GM18951 (cell line): Measurements from ENCODE around the gene SLC10A7.

Source experiments
- POLR2A ChIP-seq: IDR thresholded peaks from 4 replicates; pipeline ENCODE4 v1.6.1; 2011; ENCODE audit warnings: mild to moderate bottlenecking; ENCODE audit not compliant: insufficient read length, insufficient read depth; ENCODE audit errors: extremely low read depth
- in situ Hi-C: fragments of 300-500 bp; cut with MboI; formaldehyde crosslinking; loops from one replicate; pipeline ENCODE4 v1.12.0; 2022; ENCODE audit warnings: low sequenced_read_pairs, mixed read lengths, inconsistent platforms; ENCODE audit not compliant: unreplicated experiment

SLC10A7 gene

DNA sequence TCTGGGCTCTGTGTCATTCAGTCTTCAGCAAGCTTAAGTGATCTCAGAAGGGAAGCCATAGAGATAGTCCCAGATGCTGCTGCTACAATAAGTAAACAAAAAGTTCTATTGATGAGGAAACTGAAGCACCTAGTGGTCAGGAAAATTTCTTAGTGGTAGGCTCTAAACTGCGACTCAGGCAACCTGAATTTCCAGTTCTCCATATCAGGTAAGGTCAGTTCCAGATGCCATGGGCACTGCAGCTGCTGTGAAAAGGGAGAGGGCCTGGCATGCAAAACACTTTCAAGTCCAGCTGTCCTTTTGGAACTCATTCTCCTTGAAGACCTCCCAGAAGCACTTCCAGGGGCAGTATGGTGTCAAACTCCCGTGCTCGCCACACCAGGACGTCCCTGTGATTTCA lies 261.2 kb downstream of the SLC10A7 start:
- in situ Hi-C loops, result loop anchor here (25.0 kb wide), 1 partner anchor 827 kb away; no protein-coding TSS in a partner anchor
- TF ChIP-seq POLR2A, result no peak

DNA sequence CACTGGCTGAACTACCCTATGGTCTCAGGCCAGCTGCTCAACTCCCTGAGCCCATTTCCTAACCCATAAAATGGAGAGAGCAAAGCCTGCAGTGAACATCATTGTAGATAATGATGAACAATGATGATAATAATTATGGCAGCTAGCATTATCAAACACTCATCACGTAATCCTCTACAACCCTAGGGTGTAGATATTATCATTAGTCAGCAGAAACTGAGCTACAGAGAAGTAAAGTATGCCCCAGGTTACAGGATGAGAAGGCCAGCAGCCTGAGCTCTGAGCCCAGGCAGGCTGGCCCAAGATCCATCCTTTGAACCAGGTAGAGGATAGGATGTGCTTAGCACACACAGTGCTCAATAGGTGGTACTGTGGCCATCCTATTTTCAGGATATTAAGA lies 264.2 kb downstream of the SLC10A7 start:
- no peak for TF ChIP-seq POLR2A
- in situ Hi-C loops, result loop anchor here (25.0 kb wide), 1 partner anchor 830 kb away; no protein-coding TSS in a partner anchor

DNA sequence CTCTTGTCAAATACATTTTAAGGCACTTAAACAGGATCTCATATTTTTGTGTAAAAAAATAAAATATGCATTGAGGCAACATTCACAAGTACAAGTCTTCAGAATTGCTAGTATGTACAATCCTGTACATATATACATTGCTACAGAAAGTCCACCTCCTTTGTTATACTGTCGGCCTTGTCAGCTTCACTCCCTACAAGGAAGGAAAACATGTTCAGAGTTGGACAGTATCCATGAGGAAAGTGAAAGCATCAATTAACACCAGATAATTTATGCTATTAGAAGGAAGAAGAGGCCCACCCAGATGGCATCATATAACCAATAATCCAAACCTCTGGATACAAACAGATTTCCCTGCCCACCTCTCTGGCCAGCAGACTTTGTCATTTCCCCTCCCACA lies 265.4 kb downstream of the SLC10A7 start:
- in situ Hi-C loops, result loop anchor here (25.0 kb wide), 1 partner anchor 831 kb away; no protein-coding TSS in a partner anchor

DNA sequence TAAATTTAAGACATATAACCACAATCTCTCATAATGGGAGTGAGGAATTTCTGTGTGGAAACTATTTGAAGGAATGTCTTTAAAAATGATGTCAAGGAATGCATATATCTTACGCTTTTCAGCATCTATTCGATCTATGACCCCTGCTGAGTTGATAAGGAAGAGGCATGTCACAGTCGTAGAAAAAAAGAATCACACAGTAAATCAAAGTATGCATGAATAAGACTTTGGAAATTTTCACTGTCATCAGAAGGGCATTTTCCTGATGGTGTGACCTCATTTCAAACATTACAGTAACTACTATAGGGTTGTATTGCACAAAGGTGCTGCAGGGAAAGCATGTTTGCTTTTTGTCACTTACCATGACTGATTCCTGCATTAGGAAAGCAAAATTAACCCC lies 265.9 kb downstream of the SLC10A7 start:
- in situ Hi-C loops, result loop anchor here (25.0 kb wide), 1 partner anchor 831 kb away; no protein-coding TSS in a partner anchor
- TF ChIP-seq POLR2A, result no peak

More for the DNA sequence above, 265.4 kb downstream of the SLC10A7 start:
- no peak for TF ChIP-seq POLR2A

DNA sequence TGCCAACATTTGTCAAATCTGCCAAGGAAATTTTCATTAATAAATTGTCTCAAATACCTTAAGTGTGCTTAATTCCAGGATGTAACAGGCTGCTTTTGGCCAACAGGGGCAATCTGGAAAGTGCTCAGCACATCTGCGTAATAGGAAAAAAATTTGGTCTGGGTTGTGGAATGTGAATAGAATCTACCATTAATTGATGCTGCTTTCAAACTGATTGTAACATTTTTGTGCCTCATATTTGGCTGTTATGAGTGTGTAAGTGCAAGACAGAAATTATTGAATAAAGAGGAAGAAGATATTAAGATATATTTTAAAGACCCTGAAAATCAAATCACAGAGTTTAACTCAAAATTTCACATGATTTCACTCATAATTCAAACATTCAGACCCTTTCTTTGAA lies 266.3 kb downstream of the SLC10A7 start:
- in situ Hi-C loops, result loop anchor here (25.0 kb wide), 1 partner anchor 832 kb away; no protein-coding TSS in a partner anchor

DNA sequence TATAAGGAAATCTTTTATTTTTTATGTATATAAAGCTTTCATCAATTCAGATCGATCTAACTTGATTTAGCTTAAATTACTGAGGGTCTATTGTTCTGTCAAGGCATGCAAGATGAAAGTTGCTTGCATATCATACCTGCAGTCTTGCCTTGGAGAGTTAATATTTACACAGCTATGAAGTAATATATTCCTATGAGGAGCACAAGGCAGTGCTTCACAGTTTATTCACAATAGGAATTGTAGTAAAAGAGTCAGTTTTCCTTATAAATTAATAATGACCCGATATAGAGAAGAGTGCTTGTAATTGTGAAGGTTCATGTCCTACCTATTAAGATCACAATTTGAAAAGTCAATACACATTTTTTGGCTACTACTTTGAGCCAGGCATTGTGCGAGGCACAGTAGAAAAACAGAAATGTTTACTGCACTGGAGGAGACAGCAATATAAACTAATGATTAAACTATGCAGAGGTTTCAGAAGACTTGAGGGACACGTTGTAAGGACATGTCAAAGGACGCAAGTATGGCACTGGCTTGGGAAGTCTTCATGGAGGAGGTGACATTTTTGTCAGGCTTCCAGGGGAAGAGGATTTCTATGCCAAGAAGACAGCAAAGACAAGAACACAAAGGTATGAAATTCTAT lies 268.6 kb downstream of the SLC10A7 start:
- TF ChIP-seq POLR2A, result no peak
- in situ Hi-C loops, result loop anchor here (25.0 kb wide), 1 partner anchor 834 kb away; no protein-coding TSS in a partner anchor

More for the DNA sequence above, 266.3 kb downstream of the SLC10A7 start:
- no peak for TF ChIP-seq POLR2A

DNA sequence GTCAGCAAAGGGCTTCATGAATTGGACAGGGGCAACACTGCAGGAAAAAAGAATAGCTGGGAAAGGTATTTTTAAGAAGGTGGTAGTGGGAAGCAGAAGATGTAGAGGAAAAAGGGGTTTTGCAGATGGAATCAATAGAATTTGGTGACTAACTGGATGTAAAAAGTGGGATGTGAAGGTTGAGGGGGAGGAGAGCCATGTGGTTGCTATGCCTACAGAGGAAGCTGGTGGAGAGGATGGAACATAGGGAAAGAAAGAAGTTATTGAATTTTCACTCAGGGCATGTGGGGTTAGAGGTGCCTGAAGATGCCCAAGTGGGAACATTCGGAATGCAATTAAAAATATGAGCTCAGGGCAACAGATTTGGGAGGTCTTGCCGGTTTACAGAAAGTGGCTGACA lies 274.4 kb downstream of the SLC10A7 start:
- TF ChIP-seq POLR2A, result no peak
- in situ Hi-C loops, result no loop called here

DNA sequence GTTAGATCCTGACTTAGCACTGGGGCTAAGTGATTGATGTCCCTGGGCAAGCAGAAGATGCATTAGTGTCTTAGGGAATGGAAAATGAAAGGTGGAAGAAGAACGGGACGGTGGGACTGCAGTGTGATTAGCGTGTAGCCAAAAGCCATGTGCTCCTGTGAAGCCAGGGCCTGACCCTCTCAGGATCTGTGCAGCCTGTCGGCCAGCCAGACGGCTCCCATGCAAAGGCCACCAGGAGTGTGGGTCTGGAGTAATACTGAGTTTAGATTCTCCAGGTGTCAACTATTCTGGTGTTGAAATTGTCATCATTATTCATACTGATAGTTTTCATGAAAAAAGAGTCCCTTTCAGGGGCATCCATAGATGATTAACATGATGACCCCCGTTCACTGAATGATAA lies 275.4 kb downstream of the SLC10A7 start:
- no peak for TF ChIP-seq POLR2A

DNA sequence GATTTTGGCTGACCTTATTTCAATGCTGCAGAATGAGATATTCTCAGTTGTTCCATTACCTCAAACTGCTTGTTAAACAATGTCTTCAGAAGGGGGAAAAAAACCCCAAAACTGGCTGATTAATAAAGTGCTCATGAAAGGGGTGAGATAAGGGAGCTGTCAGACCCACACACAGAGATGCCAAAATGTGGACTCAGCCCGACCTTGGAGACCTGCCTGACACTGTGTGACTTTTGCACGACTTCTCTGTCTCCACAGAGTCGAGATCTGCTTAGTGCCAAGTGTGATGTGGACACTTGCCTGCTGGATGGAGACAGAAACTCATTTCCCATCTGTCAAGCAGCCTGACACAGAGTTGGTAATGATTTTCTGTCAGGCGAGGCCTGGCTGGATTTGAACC lies 275.9 kb downstream of the SLC10A7 start:
- no peak for TF ChIP-seq POLR2A
- in situ Hi-C loops, result no loop called here

More for the DNA sequence above, 275.4 kb downstream of the SLC10A7 start:
- in situ Hi-C loops, result no loop called here

DNA sequence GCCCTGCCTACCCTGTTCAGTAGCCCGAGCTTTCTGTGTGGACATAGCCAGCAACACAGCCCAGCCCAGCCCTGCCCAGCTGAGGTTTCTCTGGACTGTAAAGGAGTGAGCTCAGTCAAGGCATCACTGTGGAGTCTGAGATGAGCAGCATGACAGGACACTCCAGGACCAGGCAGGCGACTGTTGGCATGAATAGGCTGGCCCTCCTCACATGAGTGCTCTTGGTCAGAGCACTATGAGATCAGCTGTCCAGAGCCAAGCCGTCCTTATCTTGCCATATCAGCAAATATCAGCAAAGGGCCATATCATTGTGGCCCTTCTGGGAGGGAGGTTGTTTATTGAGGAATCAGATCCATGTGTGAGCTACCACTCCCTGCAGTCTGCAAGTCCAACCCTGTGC lies 276.5 kb downstream of the SLC10A7 start:
- TF ChIP-seq POLR2A, result no peak
- in situ Hi-C loops, result no loop called here

DNA sequence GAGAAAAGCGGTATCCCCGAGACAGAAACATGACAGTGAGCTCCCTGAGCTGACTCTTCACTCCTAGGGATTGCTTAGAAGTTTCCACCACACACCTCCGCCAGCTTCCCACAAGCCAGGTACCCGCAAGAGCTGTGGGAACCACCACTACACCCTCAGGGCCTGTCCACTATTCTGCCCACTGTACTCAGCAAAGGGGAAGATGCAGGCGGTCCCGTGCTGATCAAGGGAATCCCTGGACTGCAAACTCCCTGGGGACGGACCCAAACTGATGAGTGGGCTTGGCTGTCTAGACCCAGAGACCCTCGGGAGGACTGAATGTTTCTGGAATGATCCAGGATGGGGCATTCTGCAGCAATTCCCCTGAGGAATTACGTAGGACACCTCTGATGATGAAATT lies 277.2 kb downstream of the SLC10A7 start:
- no peak for TF ChIP-seq POLR2A
- in situ Hi-C loops, result no loop called here

DNA sequence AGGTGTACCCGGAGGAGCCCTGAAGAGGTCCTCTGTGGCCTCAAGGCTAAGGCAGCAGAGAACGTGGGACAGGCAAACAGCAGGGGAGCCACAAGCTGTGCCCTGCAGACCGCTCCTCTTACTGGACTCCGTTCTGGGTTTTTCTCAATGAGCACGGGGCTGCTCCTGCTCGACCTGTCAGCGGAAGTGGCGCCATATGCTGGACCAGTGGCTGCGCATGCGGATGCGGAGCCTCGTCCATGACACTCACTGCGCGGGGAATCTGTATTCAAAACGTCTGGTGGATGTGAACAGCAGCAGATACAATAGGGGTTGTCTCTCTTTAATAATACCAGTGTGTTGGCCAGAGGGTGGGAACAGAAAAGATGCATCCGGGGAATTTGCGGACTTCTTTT lies 277.9 kb downstream of the SLC10A7 start:
- in situ Hi-C loops, result no loop called here
- no peak for TF ChIP-seq POLR2A

DNA sequence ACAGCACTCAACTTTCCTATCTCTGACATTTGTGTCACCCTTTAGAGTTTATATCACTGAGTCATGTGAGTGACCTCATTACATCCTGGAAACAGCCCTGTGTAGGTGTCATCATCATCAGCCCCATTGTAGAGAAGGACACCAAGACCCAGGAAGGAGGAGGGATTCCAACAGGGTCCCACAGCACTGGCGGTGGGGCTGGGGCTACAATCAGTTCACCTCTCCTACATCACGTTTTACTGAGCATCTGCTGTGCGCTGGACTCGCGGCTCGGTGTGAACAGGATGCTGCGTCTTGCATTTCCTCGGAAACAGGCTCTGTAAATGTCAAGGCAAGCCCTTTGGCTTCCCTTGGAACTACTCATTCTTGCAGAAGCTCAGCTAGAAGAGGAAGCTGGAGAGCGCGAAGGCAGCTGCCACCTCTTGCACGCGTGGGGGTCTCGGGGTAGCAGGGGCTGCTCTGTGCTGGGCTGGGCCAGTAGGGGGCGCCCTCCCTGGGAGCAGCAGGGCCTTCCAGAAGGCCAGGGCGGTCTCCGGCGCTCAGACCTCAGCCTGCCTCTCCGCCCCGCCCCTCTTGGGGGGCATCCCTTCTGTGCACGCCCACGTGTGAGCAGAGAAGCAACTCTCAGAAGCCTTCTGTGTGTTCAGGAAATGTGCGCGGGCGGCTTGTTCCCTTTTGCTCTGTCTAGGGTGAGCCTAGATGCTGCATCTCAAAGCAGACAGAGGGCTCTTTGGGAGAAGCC lies 278.4 kb downstream of the SLC10A7 start:
- TF ChIP-seq POLR2A, result no peak
- in situ Hi-C loops, result no loop called here

DNA sequence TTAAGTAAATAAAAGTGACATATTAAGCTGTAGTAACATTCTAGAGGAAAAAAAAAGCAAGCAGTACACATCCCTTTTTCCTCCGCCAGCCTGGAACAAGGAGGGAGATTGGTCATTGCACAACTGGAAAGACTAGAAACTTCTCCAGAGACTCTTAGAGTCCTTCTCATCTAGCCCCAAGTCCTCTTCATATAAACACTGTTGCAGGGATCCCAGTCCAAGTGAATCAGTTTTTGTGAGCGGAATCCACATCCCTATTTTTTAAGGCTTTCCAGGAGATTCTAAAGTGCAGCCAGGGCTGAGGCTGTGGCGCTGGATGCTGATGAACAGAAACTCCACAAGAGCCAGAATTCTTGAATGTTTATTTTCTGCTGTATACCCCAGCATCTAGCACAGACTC lies 283.6 kb downstream of the SLC10A7 start:
- in situ Hi-C loops, result no loop called here
- no peak for TF ChIP-seq POLR2A
